K562 (cell line): ENCODE data around the gene GNAI3. TPM values are rescaled to one million over a fixed set of nuclear protein-coding genes. Genes with fewer than 3 reads are reported as not detected.
A peak's percentile ranks its signal among the peaks of the same experiment; 100 is the strongest.

Experiments used
- ATAC-seq: fragments of 200-7000 bp; cut with Tn5 transposase; 3 replicates; pipeline ENCODE4 v1.9.1; 2020; ENCODE audit warnings: moderate library complexity
- BruUV-seq: library from RNA; stranded (reverse); fragments of 400-500 nt; replicated peaks from 2 replicates; lab custom pipeline; 2021; lab: Mats Ljungman, UMichigan
- CTCF ChIA-PET: fragments of 300-600 bp; formaldehyde crosslinking; extraction: SDS; loops from one replicate; lab custom pipeline; 2021; ENCODE audit warnings: low intra/inter-chr PET ratio; lab: Yijun Ruan, JAX
- POLR2A ChIA-PET: fragments of 300-600, 350-650 bp; sonication (Branson Sonifier 250); formaldehyde crosslinking; extraction: SDS; loops from one replicate; lab custom pipeline; 2021; ENCODE audit warnings: antibody characterized with exemption, inconsistent platforms; lab: Yijun Ruan, JAX
- DNase-seq, 4 experiments: peaks; one replicate each; pipeline versions ENCODE4 v3.0.0 to v3.0.0-alpha.2; 2011 to 2018; ENCODE audit warnings: low spot score in 3 of 4, mixed read lengths in 3 of 4; ENCODE audit errors: extremely low read depth in 1 of 4
- FAIRE-seq: peaks from 2 replicates; lab custom pipeline; 2011; peaks lifted over from hg19 to GRCh38; lab: Jason Lieb, UNC
- H2AFZ ChIP-seq: 2 replicates; pipeline ENCODE4 v1.6.0; 2011; ENCODE audit warnings: low read depth, low read length, control low read depth, inconsistent platforms
- H3K27ac ChIP-seq: fragments of 200-600 bp; 3 replicates; pipeline ENCODE4 v1.8.0; 2011; ENCODE audit warnings: low read depth, mild to moderate bottlenecking, control low read depth, inconsistent platforms, low read length, moderate library complexity, mixed read lengths; ENCODE audit errors: extremely low read depth
- H3K27me3 ChIP-seq, 2 experiments: fragments of 300-600 bp in 1 of 2; 2 replicates in 1 of 2; 3 replicates in 1 of 2; pipeline versions ENCODE4 v1.6.0 to v1.8.0; 2011; ENCODE audit warnings: inconsistent platforms in 2 of 2, low read length in 2 of 2, mild to moderate bottlenecking in 1 of 2, mixed read lengths in 1 of 2, moderate library complexity in 1 of 2; ENCODE audit not compliant: control insufficient read depth in 2 of 2, insufficient read depth in 2 of 2
- H3K36me3 ChIP-seq: fragments of 300-600 bp; 3 replicates; pipeline ENCODE4 v1.8.0; 2011; ENCODE audit warnings: mild to moderate bottlenecking, low read length, inconsistent platforms; ENCODE audit not compliant: control insufficient read depth, insufficient read depth
- H3K4me1 ChIP-seq, 2 experiments: fragments of 200-600 bp in 1 of 2; replicated peaks in 1 of 2; 2 replicates in 1 of 2; 3 replicates in 1 of 2; pipeline versions ENCODE4 v1.5.1 to v1.8.0; 2011; ENCODE audit warnings: inconsistent platforms in 2 of 2, low read length in 2 of 2, mild to moderate bottlenecking in 1 of 2, mixed read lengths in 1 of 2, moderate library complexity in 1 of 2; ENCODE audit not compliant: control insufficient read depth in 2 of 2, insufficient read depth in 2 of 2
- H3K4me2 ChIP-seq: 2 replicates; pipeline ENCODE4 v1.6.1; 2011; ENCODE audit warnings: low read length, control low read depth, inconsistent platforms, mixed read lengths; ENCODE audit not compliant: insufficient read depth
- H3K4me3 ChIP-seq: fragments of 200-600 bp; sonication (generic), shearing (Covaris generic); 2 replicates; pipeline ENCODE4 v1.5.1; 2016; ENCODE audit warnings: control low read depth, inconsistent platforms
- H3K79me2 ChIP-seq: fragments of 200-600 bp; 3 replicates; pipeline ENCODE4 v1.8.0; 2011; ENCODE audit warnings: low read length, inconsistent platforms; ENCODE audit not compliant: control insufficient read depth, insufficient read depth
- H3K9ac ChIP-seq, 2 experiments: 2 replicates each; pipeline versions ENCODE4 v1.6.0 to v1.6.1; 2011; ENCODE audit warnings: low read depth in 2 of 2, low read length in 2 of 2, control low read depth in 1 of 2, inconsistent platforms in 1 of 2, mild to moderate bottlenecking in 1 of 2, mixed read lengths in 1 of 2; ENCODE audit not compliant: insufficient read depth in 1 of 2
- H3K9me1 ChIP-seq: one replicate; pipeline ENCODE4 v1.6.0; 2011; ENCODE audit warnings: inconsistent platforms, mild to moderate bottlenecking, low read length, moderate library complexity; ENCODE audit not compliant: control insufficient read depth, insufficient read depth
- H3K9me3 ChIP-seq: replicated peaks from 2 replicates; pipeline ENCODE4 v1.5.1; 2011; ENCODE audit warnings: low read depth, low read length, inconsistent platforms; ENCODE audit not compliant: control insufficient read depth, insufficient read depth
- H4K20me1 ChIP-seq: replicated peaks from 2 replicates; pipeline ENCODE4 v1.6.1; 2011; ENCODE audit warnings: low read length, inconsistent platforms, mixed read lengths; ENCODE audit not compliant: control insufficient read depth, insufficient read depth
- ETS2 ChIP-seq: IDR thresholded peaks from 2 replicates; pipeline ENCODE4 v1.6.1; 2016; ENCODE audit warnings: borderline replicate concordance, missing genetic modification characterization, mild to moderate bottlenecking, moderate library complexity, missing compliant biosample characterization; ENCODE audit not compliant: poor library complexity, severe bottlenecking
- KAT2B ChIP-seq: IDR thresholded peaks from one replicate; pipeline ENCODE4 v1.6.1; 2012; ENCODE audit warnings: low read depth, mild to moderate bottlenecking, control low read depth, inconsistent platforms, low read length, moderate library complexity
- NFXL1 ChIP-seq: fragments of 450-650 bp; formaldehyde crosslinking; IDR thresholded peaks from 2 replicates; pipeline ENCODE4 v1.4.0; 2021; ENCODE audit warnings: mild to moderate bottlenecking
- TCFL5 ChIP-seq: fragments of 250-450 bp; sonication (Bioruptor Pico); conservative IDR thresholded peaks from 2 replicates; pipeline ENCODE4 v1.6.1; 2021; ENCODE audit warnings: mild to moderate bottlenecking, moderate library complexity, matching md5 sums
- ZFX ChIP-seq: sonication (generic); formaldehyde crosslinking; IDR thresholded peaks from 2 replicates; pipeline ENCODE4 v1.8.0; 2022; ENCODE audit warnings: mild to moderate bottlenecking, missing genetic modification reagents, moderate library complexity
- ZNF263 ChIP-seq: sonication (generic); formaldehyde crosslinking; IDR thresholded peaks from 2 replicates; pipeline ENCODE4 v1.8.0; 2022; ENCODE audit warnings: mild to moderate bottlenecking, missing genetic modification reagents, borderline replicate concordance
- ZNF76 ChIP-seq: fragments of 250-450 bp; sonication (Bioruptor Pico); IDR thresholded peaks from 2 replicates; pipeline ENCODE4 v1.4.0; 2020; ENCODE audit warnings: mild to moderate bottlenecking, moderate library complexity, borderline replicate concordance
- WGBS: fragments of 100-300 bp; shearing (Covaris generic); methylation state at CpG from one replicate; pipeline ENCODE4 v1.1.6; 2016; ENCODE audit warnings: low coverage, mixed read lengths; ENCODE audit not compliant: insufficient coverage; ENCODE audit errors: missing lambda C conversion rate; 5-methylcytosine and 5-hydroxymethylcytosine counted together
- in situ Hi-C: fragments of 300-500 bp; cut with MboI; formaldehyde crosslinking; loops from 4 replicates; pipeline ENCODE4 v1.15.0; 2018; ENCODE audit warnings: inconsistent platforms, mixed read lengths
- intact Hi-C: fragments of 100-400 bp; cut with micrococcal nuclease; formaldehyde crosslinking; loops from 2 replicates; pipeline ENCODE4 v1.14.2; 2022
- polyA plus RNA-seq, 8 experiments: library from polyadenylated mRNA; depleted of rRNA in 4 of 8; stranded (reverse) in 5 of 8; unstranded in 3 of 8; fragments of >200 nt; fragmentation: Nextera tagmentation in 2 of 8; fragmentation: Illumina TruSeq in 1 of 8; extraction: Ambion mirVana in 2 of 8; extraction: Trizol in 1 of 8; gene quantifications; 2 replicates each; pipeline versions ENCODE4 v1.2.1 to v1.2.3, GENCODE V29; 2011 to 2014; ENCODE audit warnings: inconsistent platforms in 1 of 8, missing spikeins in 1 of 8
- total RNA-seq, 7 experiments: library from RNA; depleted of rRNA in 6 of 7; stranded (reverse); fragments of >200 nt in 6 of 7; fragmentation: Illumina TruSeq in 2 of 7; extraction: Trizol in 2 of 7; gene quantifications; 2 replicates each; pipeline versions ENCODE4 v1.2.1 to v1.2.3, GENCODE V29; 2011 to 2021; ENCODE audit warnings: low replicate concordance in 1 of 7

Gene GNAI3
- total and polyA plus RNA-seq, 9 of the 15 experiments (the other 6 are each of a cell fraction or from before 2014, with no cell fraction given): 6.3 to 13.2 (median 8.9) TPM

- ChIA-PET CTCF (interaction anchor here (1.0 to 6.9 kb wide), 3 partner anchors 93 to 345 kb away, joined by 3 to 77 read pairs (median 3); partner anchors contain the start of gene AHCYL1), POLR2A (interaction anchor here (0.7 to 6.4 kb wide), 16 partner anchors 9 to 347 kb away, joined by 3 to 44 read pairs (median 4); partner anchors contain the start of genes AHCYL1, AMPD2, GNAI3 and GNAT2)
- no peaks in the 10 kb centered on the region for H3K9me3 ChIP-seq
- H3K9me1 ChIP-seq: no peaks in the 10 kb centered on the region
- peak overlapping the region in 1 of 2 experiments; percentile 57; a peak in 2 of 4 replicates for H3K9ac ChIP-seq
- peaks cover 22 to 44% of the 10 kb centered on the region in 2 experiments for H3K4me1 ChIP-seq
- H3K27me3 ChIP-seq: no peaks in the 10 kb centered on the region; a peak in 1 of 5 replicates
- TF ChIP-seq ZNF76 (CRISPR knock-in tag) (0 out of 2 replicates have a peak, but pooled peaks have one; percentile 29), TCFL5 (CRISPR knock-in tag) (no peak), ZFX (0 out of 2 replicates have a peak, but pooled peaks have one; percentile 22), KAT2B (peak; percentile 39), NFXL1 (CRISPR knock-in tag) (no peak), ETS2 (tag) (no peak), ZNF263 (0 out of 2 replicates have a peak, but pooled peaks have one; percentile 50)
- in situ Hi-C loops (no loop called here), intact Hi-C loops (no loop called here)
- no peak overlapping the region for H3K4me3 ChIP-seq
- BruUV-seq: no TSS peak
- H3K36me3 ChIP-seq: no peaks in the 10 kb centered on the region
- no peaks in the 10 kb centered on the region for H3K79me2 ChIP-seq
- no peak for FAIRE-seq
- H2AFZ ChIP-seq: no peak overlapping the region
- no peak overlapping the region for H3K4me2 ChIP-seq
- H3K27ac ChIP-seq: no peak overlapping the region
- H4K20me1 ChIP-seq: no peaks in the 10 kb centered on the region
- DNase-seq: no peak
- WGBS: 4% methylated on average over 9 of the region's 9 CpGs
- no peak for ATAC-seq
These were observed 90.8 kb downstream of the GNAI3 start for GRCh38 chr1:109639063-109639840.
